Right lobe of liver (tissue), 6 donors: ENCODE measurements around the gene METTL4. TPM values are rescaled to one million over a fixed set of nuclear protein-coding genes. Genes with fewer than 3 reads are reported as not detected.
A peak's percentile ranks its signal among the peaks of the same experiment; 100 is the strongest.

Source experiments
- ATAC-seq, 4 donors: fragments of 200-7000 bp; cut with Tn5 transposase; one replicate each; pipeline ENCODE4 v1.9.1; 2020; ENCODE audit warnings: mild to moderate bottlenecking in 4 of 4, moderate library complexity in 4 of 4
- DNase-seq, 3 donors: peaks; one replicate each; pipeline ENCODE4 v3.0.0-alpha.2; 2020
- H3K27ac ChIP-seq, 3 donors: fragments of 200-600 bp; one replicate each; pipeline ENCODE4 v1.8.0; 2022
- H3K27me3 ChIP-seq, 2 donors: fragments of 200-600 bp; one replicate each; pipeline ENCODE4 v1.8.0; 2022
- H3K36me3 ChIP-seq, 4 donors: fragments of 200-600 bp; sonication (generic) in 1 of 4; one replicate each; pipeline versions ENCODE4 v1.5.1 to v1.8.0; 2017 to 2022; ENCODE audit warnings: control low read depth in 1 of 4
- H3K4me1 ChIP-seq, 4 donors: fragments of 200-600 bp; sonication (generic) in 1 of 4; one replicate each; pipeline versions ENCODE4 v1.5.1 to v1.8.0; 2017 to 2022; ENCODE audit warnings: control low read depth in 1 of 4
- H3K4me3 ChIP-seq, 3 donors: fragments of 200-600 bp; one replicate each; pipeline ENCODE4 v1.8.0; 2022
- H3K9me3 ChIP-seq, 4 donors: fragments of 200-600 bp; sonication (generic) in 1 of 4; one replicate each; pipeline versions ENCODE4 v1.5.1 to v1.8.0; 2017 to 2022; ENCODE audit warnings: control low read depth in 1 of 4
- POLR2A ChIP-seq: fragments of 450-650 bp; IDR thresholded peaks from one replicate; pipeline ENCODE4 v1.6.1; 2017; ENCODE audit warnings: antibody characterized with exemption, mild to moderate bottlenecking
- WGBS: methylation state at CpG from one replicate; pipeline ENCODE4 v1.1.6; 2018; ENCODE audit warnings: low coverage, low lambda C conversion rate; ENCODE audit not compliant: insufficient coverage; ENCODE audit errors: missing lambda C conversion rate; 5-methylcytosine and 5-hydroxymethylcytosine counted together
- intact Hi-C, 2 donors: fragments of 100-400 bp; cut with DNase I; formaldehyde crosslinking; loops; one replicate each; pipeline versions ENCODE4 v1.11.2 to v1.14.1; 2022
- total RNA-seq, 6 experiments: library from RNA; depleted of rRNA in 2 of 6; stranded (reverse); fragments of >200 nt in 2 of 6; fragmentation: NEBNext Ultra II Directional in 3 of 6; extraction: Animal tissue kit (Norgen Biotek cat#: 25700) in 3 of 6; gene quantifications; one replicate each; pipeline versions ENCODE4 v1.1.0 to v1.2.4, GENCODE V29; 2016 to 2023
- TF ChIP-seq, protein P1 (sequence below), 4 donors: fragments of 200-600 bp in 3 of 4; fragments of 450-650 bp in 1 of 4; IDR thresholded peaks; one replicate each; pipeline versions ENCODE4 v1.5.1 to v1.8.0; 2016 to 2022; ENCODE audit warnings: antibody characterized with exemption in 4 of 4, mild to moderate bottlenecking in 2 of 4
- donor health status: DM: no; HTN: yes; CAD: no.
- donor health status: DM: no; HTN: no; CAD: no.
- donor health status: DM: no; HTN: no; CAD: no.
- donor health status: DM: no; HTN: yes; CAD: no.
- donor health status: DM: no; HTN: yes; CAD: no.

Gene METTL4
- total RNA-seq, 6 experiments from 2014 or later, result 3.2 to 4.9 (median 3.3) TPM

DNA sequence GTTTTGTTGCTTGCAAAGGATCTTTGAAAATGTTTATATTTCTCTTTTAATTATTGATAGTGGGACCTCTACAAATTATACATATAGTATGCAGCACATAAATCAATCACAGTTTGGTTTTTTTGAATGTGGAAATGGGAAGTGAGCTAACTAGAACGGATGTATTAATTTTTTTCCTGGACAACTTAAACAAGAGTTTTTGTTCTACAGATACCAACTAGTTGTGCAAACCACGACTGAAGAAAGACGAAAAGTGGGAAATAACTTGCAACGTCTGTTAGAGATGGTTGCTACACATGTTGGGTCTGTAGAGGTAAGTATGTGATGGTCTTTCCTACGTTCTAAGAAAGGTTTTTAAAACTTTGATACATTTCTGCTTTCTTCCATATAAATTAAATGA, 39.2 kb upstream of the METTL4 start:
- Histone ChIP-seq H3K27me3 (no peaks in the 10 kb centered on the region), H3K9me3 (no peaks in the 10 kb centered on the region), H3K4me1 (peaks cover 0 to 2% (median 0%) of the 10 kb centered on the region in 4 donors), H3K36me3 (no peaks in the 10 kb centered on the region), H3K27ac (no peak overlapping the region), H3K4me3 (no peak overlapping the region)
- ATAC-seq (no peak), DNase-seq (no peak)
- intact Hi-C loops, result no loop called here
- no peak for TF ChIP-seq POLR2A
- TF ChIP-seq, protein P1, sequence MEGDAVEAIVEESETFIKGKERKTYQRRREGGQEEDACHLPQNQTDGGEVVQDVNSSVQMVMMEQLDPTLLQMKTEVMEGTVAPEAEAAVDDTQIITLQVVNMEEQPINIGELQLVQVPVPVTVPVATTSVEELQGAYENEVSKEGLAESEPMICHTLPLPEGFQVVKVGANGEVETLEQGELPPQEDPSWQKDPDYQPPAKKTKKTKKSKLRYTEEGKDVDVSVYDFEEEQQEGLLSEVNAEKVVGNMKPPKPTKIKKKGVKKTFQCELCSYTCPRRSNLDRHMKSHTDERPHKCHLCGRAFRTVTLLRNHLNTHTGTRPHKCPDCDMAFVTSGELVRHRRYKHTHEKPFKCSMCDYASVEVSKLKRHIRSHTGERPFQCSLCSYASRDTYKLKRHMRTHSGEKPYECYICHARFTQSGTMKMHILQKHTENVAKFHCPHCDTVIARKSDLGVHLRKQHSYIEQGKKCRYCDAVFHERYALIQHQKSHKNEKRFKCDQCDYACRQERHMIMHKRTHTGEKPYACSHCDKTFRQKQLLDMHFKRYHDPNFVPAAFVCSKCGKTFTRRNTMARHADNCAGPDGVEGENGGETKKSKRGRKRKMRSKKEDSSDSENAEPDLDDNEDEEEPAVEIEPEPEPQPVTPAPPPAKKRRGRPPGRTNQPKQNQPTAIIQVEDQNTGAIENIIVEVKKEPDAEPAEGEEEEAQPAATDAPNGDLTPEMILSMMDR (IDR thresholded peaks at IDR 0.05), result no peak
- 72% methylated on average over 5 of the region's 5 CpGs for WGBS

DNA sequence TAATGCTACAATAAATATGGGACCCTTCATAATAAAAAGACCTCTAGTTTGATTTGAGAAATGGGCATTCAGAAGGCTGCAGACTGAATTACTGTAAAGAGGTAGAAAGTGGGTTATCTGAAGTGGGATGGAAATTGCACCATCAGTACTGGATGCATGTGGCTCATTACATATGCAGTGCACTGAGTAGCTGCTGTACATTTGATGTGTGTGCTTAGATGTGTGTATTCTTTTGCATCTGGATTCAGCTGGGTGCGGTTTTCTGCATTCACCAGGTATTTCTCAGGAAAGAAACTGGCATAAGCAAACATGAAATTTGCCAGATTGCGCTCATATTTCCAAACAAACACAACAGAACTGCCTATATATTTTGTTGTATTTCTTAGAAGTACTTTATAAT, 38.3 kb upstream of the METTL4 start:
- H3K4me3 ChIP-seq, result no peak overlapping the region
- no peak for DNase-seq
- WGBS, result 100% methylated on average over 2 of the region's 2 CpGs

DNA sequence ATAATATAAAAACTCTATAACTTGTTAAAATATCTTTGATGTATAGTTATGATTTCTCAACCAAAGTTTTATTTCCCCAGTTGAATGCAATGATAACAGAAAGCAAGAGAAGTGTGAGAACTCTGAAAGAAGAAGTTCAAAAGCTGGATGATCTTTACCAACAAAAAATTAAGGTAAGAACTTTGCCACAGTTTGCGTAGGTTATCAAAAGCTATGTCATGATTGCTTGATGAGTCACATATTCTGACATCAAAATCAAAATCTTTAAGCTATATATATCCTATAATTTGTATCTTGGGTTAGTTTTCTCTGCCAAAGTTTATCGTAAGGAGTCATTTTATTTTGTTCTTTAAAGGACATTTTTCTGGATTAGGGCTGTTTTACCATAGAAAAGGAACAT, 35.0 kb upstream of the METTL4 start:
- H3K36me3 ChIP-seq, result no peaks in the 10 kb centered on the region
- H3K27me3 ChIP-seq, result no peaks in the 10 kb centered on the region
- no peaks in the 10 kb centered on the region for H3K9me3 ChIP-seq
- H3K4me3 ChIP-seq, result no peak overlapping the region
- intact Hi-C loops, result no loop called here
- H3K27ac ChIP-seq, result peak overlapping the region in 1 of 3 donors; percentile 28
- ATAC-seq, result peak in 1 of 4 donors; percentile 23
- 81% methylated on average over 2 of the region's 2 CpGs for WGBS
- peaks cover 0 to 6% (median 0%) of the 10 kb centered on the region in 4 donors for H3K4me1 ChIP-seq
- DNase-seq, result no peak
- TF ChIP-seq POLR2A, result no peak
- TF ChIP-seq, protein P1 (IDR thresholded peaks at IDR 0.05), result no peak

More for the DNA sequence above, 38.3 kb upstream of the METTL4 start:
- H3K27me3 ChIP-seq, result no peaks in the 10 kb centered on the region
- no peak overlapping the region for H3K27ac ChIP-seq
- peaks cover 0 to 6% (median 0%) of the 10 kb centered on the region in 4 donors for H3K4me1 ChIP-seq
- H3K36me3 ChIP-seq, result no peaks in the 10 kb centered on the region
- TF ChIP-seq POLR2A, result no peak
- TF ChIP-seq, protein P1 (IDR thresholded peaks at IDR 0.05), result no peak
- H3K9me3 ChIP-seq, result no peaks in the 10 kb centered on the region
- intact Hi-C loops, result no loop called here
- ATAC-seq, result no peak

DNA sequence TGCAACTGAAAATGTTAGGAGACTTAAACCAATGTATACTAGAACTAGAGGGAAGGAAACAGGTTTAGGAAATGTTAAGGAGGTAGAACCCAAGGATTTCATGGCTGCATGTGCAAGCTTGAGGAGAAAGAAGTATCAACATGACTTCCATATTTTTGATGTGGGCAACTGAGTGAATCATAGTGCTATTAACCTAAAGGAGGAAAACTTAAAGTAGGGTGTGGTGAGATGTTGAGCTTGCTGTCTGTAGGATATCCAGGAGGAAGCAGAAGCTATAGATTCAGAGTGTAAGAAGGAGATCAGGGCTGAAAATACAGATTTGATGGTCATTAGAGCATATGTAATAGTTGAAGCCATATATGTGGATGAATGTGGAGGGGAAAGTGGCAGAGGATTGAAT, 31.5 kb upstream of the METTL4 start:
- Histone ChIP-seq H3K36me3 (no peaks in the 10 kb centered on the region), H3K4me3 (no peak overlapping the region), H3K9me3 (no peaks in the 10 kb centered on the region), H3K27me3 (no peaks in the 10 kb centered on the region), H3K4me1 (peaks cover 0 to 6% (median 0%) of the 10 kb centered on the region in 4 donors), H3K27ac (no peak overlapping the region)
- intact Hi-C loops, result no loop called here
- TF ChIP-seq, protein P1 (IDR thresholded peaks at IDR 0.05), result no peak
- no peak for TF ChIP-seq POLR2A
- DNase-seq (no peak), ATAC-seq (no peak)

DNA sequence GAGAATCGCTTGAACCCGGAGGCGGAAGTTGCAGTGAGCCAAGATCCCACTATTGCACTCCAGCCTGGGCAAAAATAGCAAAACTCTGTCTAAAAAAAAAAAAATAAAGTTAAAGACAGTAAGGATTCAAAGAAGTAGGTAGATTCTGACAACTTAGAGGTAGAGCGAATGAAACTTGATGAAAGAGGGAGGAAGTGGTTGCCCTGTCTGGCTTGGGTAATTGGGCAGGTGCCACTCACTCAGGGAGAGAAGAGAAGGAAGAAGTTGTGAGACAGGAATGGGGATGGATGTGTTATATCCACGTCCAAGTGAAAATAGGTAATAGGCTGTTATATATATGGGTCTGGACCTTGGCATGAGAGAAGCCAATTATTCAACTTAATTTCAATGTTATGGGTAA, 26.3 kb upstream of the METTL4 start:
- TF ChIP-seq POLR2A, result no peak
- TF ChIP-seq, protein P1 (IDR thresholded peaks at IDR 0.05), result no peak
- Histone ChIP-seq H3K27ac (no peak overlapping the region), H3K4me1 (no peaks in the 10 kb centered on the region), H3K36me3 (no peaks in the 10 kb centered on the region), H3K9me3 (no peaks in the 10 kb centered on the region), H3K27me3 (no peaks in the 10 kb centered on the region), H3K4me3 (no peak overlapping the region)
- ATAC-seq, result no peak
- no peak for DNase-seq
- intact Hi-C loops, result no loop called here
- 74% methylated on average over 5 of the region's 5 CpGs for WGBS
